ENCODE data around the gene TATDN2.
"Not testable (repeated sequence)": the region's sequence is repeated elsewhere in the genome, so short reads cannot be mapped to it uniquely, and the experiment has no call there.

TATDN2 gene

GRCh38 chr3:10259798-10260197 is 11.5 kb downstream of the TATDN2 start:
- DNase-seq (ENCODE audit: low read depth): no peak
- TF ChIP-seq, protein P1, sequence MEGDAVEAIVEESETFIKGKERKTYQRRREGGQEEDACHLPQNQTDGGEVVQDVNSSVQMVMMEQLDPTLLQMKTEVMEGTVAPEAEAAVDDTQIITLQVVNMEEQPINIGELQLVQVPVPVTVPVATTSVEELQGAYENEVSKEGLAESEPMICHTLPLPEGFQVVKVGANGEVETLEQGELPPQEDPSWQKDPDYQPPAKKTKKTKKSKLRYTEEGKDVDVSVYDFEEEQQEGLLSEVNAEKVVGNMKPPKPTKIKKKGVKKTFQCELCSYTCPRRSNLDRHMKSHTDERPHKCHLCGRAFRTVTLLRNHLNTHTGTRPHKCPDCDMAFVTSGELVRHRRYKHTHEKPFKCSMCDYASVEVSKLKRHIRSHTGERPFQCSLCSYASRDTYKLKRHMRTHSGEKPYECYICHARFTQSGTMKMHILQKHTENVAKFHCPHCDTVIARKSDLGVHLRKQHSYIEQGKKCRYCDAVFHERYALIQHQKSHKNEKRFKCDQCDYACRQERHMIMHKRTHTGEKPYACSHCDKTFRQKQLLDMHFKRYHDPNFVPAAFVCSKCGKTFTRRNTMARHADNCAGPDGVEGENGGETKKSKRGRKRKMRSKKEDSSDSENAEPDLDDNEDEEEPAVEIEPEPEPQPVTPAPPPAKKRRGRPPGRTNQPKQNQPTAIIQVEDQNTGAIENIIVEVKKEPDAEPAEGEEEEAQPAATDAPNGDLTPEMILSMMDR (conservative IDR thresholded peaks at IDR 0.05; ENCODE audit: low read depth, low read length): no peak
- H3K4me3 ChIP-seq (ENCODE audit: low read depth, low read length): no peak overlapping the region

DNA sequence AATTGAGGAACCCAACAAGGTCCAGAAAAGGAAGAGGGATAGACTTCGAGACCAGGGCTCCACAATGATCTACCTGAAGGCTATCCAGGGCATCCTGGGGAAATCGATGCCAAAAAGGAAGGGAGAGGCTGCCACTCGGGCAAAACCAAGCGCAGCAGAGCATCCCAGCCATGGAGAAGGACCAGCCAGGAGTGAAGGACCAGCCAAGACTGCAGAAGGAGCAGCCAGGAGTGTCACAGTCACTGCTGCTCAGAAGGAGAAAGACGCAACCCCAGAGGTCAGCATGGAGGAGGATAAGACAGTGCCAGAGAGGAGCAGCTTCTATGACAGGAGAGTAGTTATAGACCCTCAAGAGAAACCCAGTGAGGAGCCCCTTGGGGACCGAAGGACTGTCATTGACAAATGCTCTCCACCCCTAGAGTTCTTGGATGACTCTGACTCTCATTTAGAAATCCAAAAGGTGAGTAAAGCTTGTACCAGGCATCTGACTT is 12.0 kb downstream of the TATDN2 start:
- no peak for DNase-seq (ENCODE audit: low read depth)
- TF ChIP-seq, protein P1 (conservative IDR thresholded peaks at IDR 0.05; ENCODE audit: low read depth, low read length): no peak
- no peak overlapping the region for H3K4me3 ChIP-seq (ENCODE audit: low read depth, low read length)

- no peak overlapping the region for H3K4me3 ChIP-seq (ENCODE audit: low read depth, low read length)
- no peak for DNase-seq (ENCODE audit: low read depth)
- TF ChIP-seq, protein P1 (conservative IDR thresholded peaks at IDR 0.05; ENCODE audit: low read depth, low read length): no peak
These were observed 13.8 kb downstream of the TATDN2 start for GRCh38 chr3:10262027-10262426.

DNA sequence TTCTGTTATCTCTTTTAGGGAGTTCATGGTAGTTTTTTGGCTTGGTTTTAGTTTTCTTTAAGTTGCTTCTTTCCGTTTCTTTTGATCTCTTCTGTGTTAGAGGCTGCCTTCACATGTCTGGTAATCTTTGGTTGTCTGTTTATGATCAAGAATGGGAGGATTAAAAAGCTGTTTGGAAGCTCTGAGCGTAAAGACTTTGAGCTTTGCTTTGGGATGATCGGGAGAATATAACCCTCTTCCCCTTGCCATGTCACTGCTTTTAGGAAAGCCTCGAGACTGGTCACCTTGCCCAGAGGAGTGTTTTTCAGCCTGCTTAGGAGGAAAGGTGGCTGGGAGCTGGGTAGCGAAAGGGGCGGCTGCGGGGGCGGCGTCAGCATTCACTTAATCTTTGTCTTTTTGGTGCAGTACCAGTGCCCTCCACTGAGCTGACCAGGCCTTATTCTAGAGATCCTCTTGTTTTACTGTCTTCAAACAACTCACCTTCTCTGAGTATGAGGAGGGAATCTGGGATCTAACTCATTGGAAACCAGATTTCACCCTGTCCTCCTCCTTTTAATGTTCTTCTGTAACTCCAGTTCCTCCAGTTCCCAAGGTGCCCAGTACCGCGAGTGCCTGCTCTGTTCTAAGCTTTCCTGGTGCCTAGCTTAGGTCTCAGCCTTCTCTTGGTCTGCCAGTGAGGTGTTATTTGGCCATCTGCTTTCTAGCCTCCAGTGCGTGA is 15.5 kb downstream of the TATDN2 start:
- TF ChIP-seq, protein P1 (conservative IDR thresholded peaks at IDR 0.05; ENCODE audit: low read depth, low read length): peak; percentile 70
- peak overlapping the region; percentile 44 for H3K4me3 ChIP-seq (ENCODE audit: low read depth, low read length)

GRCh38 chr3:10265833-10266232 is 17.6 kb downstream of the TATDN2 start:
- DNase-seq (ENCODE audit: low read depth): no peak
- TF ChIP-seq, protein P1 (conservative IDR thresholded peaks at IDR 0.05; ENCODE audit: low read depth, low read length): no peak
- no peak overlapping the region for H3K4me3 ChIP-seq (ENCODE audit: low read depth, low read length)

More for the DNA sequence above, 15.5 kb downstream of the TATDN2 start:
- peak; percentile 78 for DNase-seq (ENCODE audit: low read depth)

DNA sequence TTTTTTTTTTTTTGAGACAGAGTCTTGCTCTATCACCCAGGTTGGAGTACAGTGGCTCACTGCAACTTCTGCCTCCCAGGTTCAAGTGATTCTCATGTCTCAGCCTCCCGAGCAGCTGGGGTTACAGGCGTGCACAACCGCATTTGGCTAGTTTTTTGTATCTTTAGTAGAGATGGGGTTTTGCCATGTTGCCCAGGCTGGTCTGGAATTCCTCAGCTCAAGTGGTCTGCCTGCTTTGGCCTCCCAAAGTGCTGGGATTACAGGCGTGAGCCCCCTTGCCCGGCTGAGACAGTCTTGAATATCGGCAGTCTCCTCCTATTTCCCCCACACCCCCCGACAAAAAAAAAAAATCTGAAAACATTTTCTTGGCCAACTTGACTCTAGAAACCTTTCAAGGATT is 18.7 kb downstream of the TATDN2 start:
- not testable (repeated sequence) for DNase-seq (ENCODE audit: low read depth)

DNA sequence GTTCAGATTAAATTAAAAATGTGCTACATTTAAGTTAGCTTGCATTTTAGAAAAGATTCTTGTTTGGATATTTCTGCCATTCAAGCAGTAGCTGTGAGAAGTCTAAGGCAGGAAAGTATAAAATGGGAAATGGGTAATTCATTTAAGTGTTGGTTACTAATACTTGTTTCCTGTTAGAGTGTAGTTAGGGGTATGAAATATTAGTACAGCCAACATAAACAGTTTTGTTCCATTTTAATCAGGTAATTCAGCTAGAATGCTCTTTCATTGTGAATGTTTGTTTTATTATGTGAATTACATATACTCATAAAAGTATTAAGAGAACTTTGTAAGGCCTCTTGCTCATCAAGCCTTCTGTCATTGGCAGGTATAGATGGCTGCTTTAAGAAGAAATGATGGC is 19.9 kb downstream of the TATDN2 start:
- no peak overlapping the region for H3K4me3 ChIP-seq (ENCODE audit: low read depth, low read length)
- TF ChIP-seq, protein P1 (conservative IDR thresholded peaks at IDR 0.05; ENCODE audit: low read depth, low read length): no peak
- no peak for DNase-seq (ENCODE audit: low read depth)

More for the DNA sequence above, 18.7 kb downstream of the TATDN2 start:
- H3K4me3 ChIP-seq (ENCODE audit: low read depth, low read length): not testable (repeated sequence)

All from choroid plexus epithelial cell (primary cell).